ENCODE data around the gene BRD9. TPM values are rescaled to one million over a fixed set of nuclear protein-coding genes. Genes with fewer than 3 reads are reported as not detected.
A peak's percentile ranks its signal among the peaks of the same experiment; 100 is the strongest.
"Not testable (repeated sequence)": the region's sequence is repeated elsewhere in the genome, so short reads cannot be mapped to it uniquely, and the experiment has no call there.

Gene BRD9
- total RNA-seq, 1 donor from 2014 or later: 47.4 TPM

GRCh38 chr5:846602-847091, 46.0 kb downstream of the BRD9 start:
- H3K36me3 ChIP-seq; H3K4me3 ChIP-seq; H3K9me3 ChIP-seq; H3K4me1 ChIP-seq; DNase-seq (ENCODE audit: extremely low spot score in 2 of 2); H3K27me3 ChIP-seq; intact Hi-C loops (cut with DNase I); H3K27ac ChIP-seq: not testable (repeated sequence)

GRCh38 chr5:845676-846601, 46.7 kb downstream of the BRD9 start:
- H3K36me3 ChIP-seq; H3K27ac ChIP-seq; intact Hi-C loops (cut with DNase I); H3K4me1 ChIP-seq; H3K9me3 ChIP-seq; DNase-seq (ENCODE audit: extremely low spot score in 2 of 2); H3K4me3 ChIP-seq; H3K27me3 ChIP-seq: not testable (repeated sequence)

GRCh38 chr5:845031-845675, 47.4 kb downstream of the BRD9 start:
- H3K27ac ChIP-seq; H3K9me3 ChIP-seq; intact Hi-C loops (cut with DNase I); H3K27me3 ChIP-seq; DNase-seq (ENCODE audit: extremely low spot score in 2 of 2); H3K36me3 ChIP-seq; H3K4me1 ChIP-seq; H3K4me3 ChIP-seq: not testable (repeated sequence)

GRCh38 chr5:844426-844825, 48.2 kb downstream of the BRD9 start:
- H3K27me3 ChIP-seq; intact Hi-C loops (cut with DNase I); H3K36me3 ChIP-seq; H3K27ac ChIP-seq; H3K4me3 ChIP-seq; DNase-seq (ENCODE audit: extremely low spot score in 2 of 2); H3K4me1 ChIP-seq; H3K9me3 ChIP-seq: not testable (repeated sequence)

DNA sequence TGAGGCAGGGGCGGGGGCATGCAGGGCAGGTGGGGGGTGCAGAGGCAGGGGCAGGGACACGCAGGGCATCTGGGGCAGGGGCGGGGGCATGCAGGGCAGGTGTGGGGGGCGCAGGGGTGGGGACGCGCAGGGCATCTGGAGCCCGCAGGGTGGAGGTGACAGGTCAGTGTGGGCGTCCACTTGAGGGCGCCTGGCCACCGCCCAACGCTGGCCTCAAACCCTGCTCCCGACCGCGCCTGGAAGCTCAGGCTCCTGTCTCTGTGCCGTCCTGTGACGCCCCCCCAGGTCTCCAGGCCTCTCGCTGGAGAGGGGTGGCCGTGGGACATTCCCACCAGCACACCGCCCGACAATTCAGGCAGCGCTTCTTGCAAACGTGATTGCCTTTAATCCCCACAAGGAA, 48.7 kb downstream of the BRD9 start:
- H3K27me3 ChIP-seq; intact Hi-C loops (cut with DNase I); H3K9me3 ChIP-seq; H3K4me1 ChIP-seq; H3K36me3 ChIP-seq; DNase-seq (ENCODE audit: extremely low spot score in 2 of 2); H3K4me3 ChIP-seq; H3K27ac ChIP-seq: not testable (repeated sequence)

DNA sequence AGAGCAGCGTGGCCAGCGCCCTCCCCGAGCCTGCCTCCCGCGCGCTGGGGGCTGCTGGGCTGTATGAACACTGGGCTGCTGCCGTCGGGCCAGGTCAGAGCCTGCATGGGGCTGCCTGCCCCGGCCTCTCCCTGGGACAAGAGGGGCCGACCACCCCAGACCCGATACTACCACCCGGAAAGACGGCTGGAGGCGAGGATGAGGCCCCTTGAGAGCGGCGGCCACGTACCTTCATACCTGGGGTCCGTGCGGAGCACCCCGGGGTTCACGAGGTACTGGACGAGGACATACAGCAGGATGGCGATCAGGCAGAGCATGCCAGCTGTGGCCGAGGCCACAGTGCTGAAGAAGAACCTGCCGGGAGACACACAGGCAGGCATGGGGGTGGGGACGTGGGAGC, 49.2 kb downstream of the BRD9 start:
- intact Hi-C loops (cut with DNase I); DNase-seq (ENCODE audit: extremely low spot score in 2 of 2): not testable (repeated sequence)

DNA sequence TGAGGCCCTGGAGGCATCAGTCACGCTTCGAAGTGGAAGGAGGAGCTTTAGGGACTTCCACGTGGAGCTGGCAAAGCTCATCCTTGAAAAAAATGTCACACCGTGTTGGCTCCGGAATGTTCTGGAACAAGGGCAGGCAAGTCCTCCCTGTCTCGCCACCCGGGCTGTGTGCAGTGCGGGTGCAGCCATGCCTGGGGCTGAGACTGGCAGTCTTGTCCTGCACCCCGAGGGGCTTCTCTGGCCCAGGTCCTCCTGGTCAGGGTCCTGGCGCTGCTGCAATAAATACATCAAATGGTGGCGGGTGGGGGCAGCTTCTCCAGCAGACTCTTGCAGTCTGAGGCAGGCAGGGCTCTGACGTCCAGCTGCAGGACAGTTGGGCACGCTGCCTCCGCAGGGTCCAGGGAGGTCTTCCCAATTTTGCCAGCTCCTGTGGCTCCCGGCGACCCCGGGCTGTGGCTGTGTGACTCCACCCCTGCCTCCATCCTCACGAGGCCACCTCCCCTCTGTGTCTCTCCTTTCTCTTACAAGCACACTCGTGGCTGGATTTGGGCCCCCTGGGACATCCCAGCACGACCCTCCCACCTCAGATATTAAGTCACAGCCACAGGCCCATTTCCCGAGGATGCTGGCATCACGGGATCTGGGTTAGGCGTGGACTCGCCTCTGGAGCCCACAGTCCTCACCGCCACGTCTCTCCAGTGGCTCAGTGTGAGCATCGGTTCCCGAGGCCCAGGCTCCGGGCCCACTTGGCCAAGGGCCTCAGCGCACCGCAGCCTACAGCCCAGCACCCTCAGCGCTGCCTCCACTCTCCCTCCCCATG, 50.0 kb downstream of the BRD9 start:
- H3K4me3 ChIP-seq; H3K4me1 ChIP-seq; H3K36me3 ChIP-seq; H3K27ac ChIP-seq; H3K27me3 ChIP-seq; intact Hi-C loops (cut with DNase I); H3K9me3 ChIP-seq; DNase-seq (ENCODE audit: extremely low spot score in 2 of 2): not testable (repeated sequence)

More for the DNA sequence above, 49.2 kb downstream of the BRD9 start:
- H3K27ac ChIP-seq, H3K9me3 ChIP-seq, H3K4me1 ChIP-seq, H3K36me3 ChIP-seq, H3K4me3 ChIP-seq, H3K27me3 ChIP-seq: not testable (repeated sequence)

DNA sequence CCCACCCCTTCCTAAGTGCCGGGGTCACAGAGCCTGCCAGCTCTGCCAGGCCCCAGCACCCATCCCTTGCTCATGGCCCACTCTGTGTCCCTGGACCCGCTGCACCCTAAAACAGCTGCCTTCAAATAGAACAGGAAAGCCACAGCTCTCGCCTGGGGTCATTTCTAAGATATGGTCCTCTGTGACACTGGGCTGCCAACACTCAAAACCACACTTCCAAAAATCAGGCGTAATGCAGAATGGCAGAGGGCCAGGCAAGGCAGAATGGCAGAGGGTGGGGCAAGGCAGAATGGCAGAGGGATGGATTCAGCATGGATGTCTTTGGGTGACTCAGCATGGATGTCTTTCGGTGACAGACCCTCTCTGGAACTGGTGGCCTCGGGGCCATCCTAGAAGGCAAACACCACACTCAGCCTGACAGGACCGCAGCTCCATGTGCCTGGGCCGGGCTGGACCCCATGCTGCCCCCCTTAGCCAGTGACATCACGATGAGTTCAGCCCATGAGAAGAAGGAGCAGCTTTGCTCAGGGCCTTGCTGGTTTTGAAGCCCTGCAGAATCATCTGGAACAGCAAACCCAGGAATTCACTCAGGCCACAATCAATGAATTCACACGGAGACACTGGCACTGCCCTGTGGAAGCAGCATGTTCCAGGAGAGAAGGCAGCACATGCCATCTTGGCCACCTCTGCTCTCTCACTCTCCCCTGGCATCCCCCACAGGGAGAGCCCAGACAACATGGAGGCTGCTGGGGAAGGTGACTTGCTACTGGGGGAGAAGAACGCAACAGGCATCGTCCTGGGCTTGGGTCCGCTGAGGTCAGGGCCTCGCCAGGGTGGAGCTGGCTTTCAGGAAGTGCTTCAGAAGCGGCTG, 50.8 kb downstream of the BRD9 start:
- not testable (repeated sequence) for H3K27ac ChIP-seq, H3K9me3 ChIP-seq, H3K36me3 ChIP-seq, H3K4me1 ChIP-seq, H3K27me3 ChIP-seq, H3K4me3 ChIP-seq
- intact Hi-C loops (cut with DNase I): loop anchor here (2.0 kb wide), 1 partner anchor 95 kb away; no protein-coding TSS in a partner anchor
- peak in 1 of 2 donors; percentile 85 for DNase-seq (ENCODE audit: extremely low spot score in 2 of 2)

DNA sequence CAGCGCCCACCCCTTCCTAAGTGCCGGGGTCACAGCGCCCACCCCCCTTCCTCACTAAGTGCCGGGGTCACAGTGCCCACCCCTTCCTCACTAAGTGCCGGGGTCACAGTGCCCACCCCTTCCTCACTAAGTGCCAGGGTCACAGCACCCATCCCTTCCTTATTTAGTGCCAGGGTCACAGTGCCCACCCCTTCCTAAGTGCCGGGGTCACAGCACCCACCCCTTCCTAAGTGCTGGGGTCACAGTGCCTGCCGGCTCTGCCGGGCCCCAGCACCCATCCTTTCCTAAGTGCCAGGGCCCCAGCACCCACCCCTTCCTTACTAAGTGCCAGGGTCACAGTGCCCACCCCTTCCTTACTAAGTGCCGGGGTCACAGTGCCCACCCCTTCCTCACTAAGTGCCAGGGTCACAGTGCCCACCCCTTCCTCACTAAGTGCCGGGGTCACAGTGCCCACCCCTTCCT, 51.6 kb downstream of the BRD9 start:
- intact Hi-C loops (cut with DNase I): loop anchor here (2.0 kb wide), 1 partner anchor 94 kb away; no protein-coding TSS in a partner anchor
- H3K27me3 ChIP-seq; H3K36me3 ChIP-seq; DNase-seq (ENCODE audit: extremely low spot score in 2 of 2); H3K9me3 ChIP-seq; H3K4me1 ChIP-seq; H3K4me3 ChIP-seq; H3K27ac ChIP-seq: not testable (repeated sequence)

GRCh38 chr5:840118-840973, 52.3 kb downstream of the BRD9 start:
- peak in 1 of 2 donors; percentile 86 for DNase-seq (ENCODE audit: extremely low spot score in 2 of 2)
- not testable (repeated sequence) for H3K27ac ChIP-seq, H3K36me3 ChIP-seq, H3K4me1 ChIP-seq, H3K4me3 ChIP-seq, H3K27me3 ChIP-seq, H3K9me3 ChIP-seq
- intact Hi-C loops (cut with DNase I): loop anchor here (2.0 kb wide), 1 partner anchor 94 kb away; no protein-coding TSS in a partner anchor

DNA sequence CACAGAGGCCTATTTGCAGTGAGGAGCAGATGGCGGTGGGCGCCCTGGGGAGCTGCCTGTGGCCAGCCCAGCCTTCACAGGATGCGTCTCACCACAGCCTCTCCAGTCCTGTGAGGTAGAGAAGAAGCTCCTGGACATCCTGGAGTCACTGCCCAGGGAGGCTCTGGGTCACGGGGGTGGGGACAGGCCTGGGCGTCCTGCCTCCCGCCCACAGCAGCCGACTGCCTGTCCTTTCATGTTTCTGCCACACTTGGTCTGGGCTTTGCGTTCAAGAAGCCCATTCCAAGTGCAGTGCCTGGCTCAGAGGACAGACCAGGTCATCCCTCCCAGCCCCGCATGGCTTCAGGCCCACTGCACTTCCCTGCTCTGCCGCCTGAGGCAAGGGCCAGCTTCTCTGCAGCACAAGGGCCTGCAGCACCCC, 54.2 kb downstream of the BRD9 start:
- H3K9me3 ChIP-seq; H3K27me3 ChIP-seq; H3K4me3 ChIP-seq; H3K4me1 ChIP-seq; H3K36me3 ChIP-seq; intact Hi-C loops (cut with DNase I); H3K27ac ChIP-seq: not testable (repeated sequence)
- DNase-seq (ENCODE audit: extremely low spot score in 2 of 2): peak in 1 of 2 donors; percentile 83

Measured in vagina (tissue), 2 donors.